A549 treated with dexamethasone at 1 μM for 4 hours (cell line): ENCODE results near the gene TBL1XR1. TPM values are rescaled to one million over a fixed set of nuclear protein-coding genes. Genes with fewer than 3 reads are reported as not detected.

ENCODE experiments used
- total RNA-seq: library from RNA; stranded (reverse); fragments of 200-300 nt; extraction: Qiagen RNA extraction; gene quantifications from 5 replicates; pipeline ENCODE4 v1.2.3, GENCODE V29; 2022

Gene TBL1XR1
- total RNA-seq = 16.2 to 22.2 TPM (median 17.4 TPM) in 5 replicates

DNA sequence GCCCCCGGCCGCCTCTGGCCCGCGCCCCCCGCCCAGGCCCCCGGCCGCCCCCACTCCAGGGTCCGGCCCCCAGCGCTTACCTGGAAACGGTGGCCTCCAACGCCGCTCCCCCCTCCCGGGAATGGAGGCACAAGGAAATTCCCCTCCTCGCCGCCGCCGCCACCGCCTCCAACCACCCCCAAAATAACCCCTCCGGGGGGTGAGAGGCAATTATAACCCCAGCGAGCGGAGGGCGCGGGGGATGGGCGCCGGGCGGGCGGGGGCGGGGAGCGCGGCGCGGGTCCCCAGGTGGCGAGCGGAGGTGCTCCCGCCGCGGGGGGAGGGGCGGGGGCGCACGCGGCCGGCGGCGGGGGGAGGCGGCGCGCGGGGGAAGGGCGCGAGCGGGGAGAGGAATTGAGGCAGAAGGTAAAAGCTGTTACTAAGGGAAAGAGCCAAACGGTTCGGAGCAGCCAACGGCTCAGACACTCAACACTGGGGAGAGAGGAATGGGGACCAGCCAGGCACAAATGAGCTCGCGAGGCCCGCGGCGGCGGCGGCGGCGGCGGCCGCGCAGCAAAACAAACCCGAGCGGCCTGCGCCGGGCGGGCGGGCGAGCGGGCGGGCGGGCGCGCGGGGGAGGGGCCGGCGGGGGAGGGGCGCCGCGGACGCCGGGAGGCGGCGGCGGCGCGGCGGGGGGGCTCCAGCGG lies at the start of gene TBL1XR1:
TBL1XR1 (minus strand) TSS at position 442 of the 686 bp plus-strand sequence. CDS start 132,505 bp downstream, outside the sequence.

